GM12878 (cell line): ENCODE data around the gene RBM15. TPM values are rescaled to one million over a fixed set of nuclear protein-coding genes. Genes with fewer than 3 reads are reported as not detected.

Experiments used
- BCL11A ChIP-seq: IDR thresholded peaks from 2 replicates; pipeline ENCODE4 v1.6.1; 2011; ENCODE audit warnings: low read depth, low read length
- BRCA1 ChIP-seq: IDR thresholded peaks from 2 replicates; pipeline ENCODE4 v1.6.1; 2011; ENCODE audit warnings: low read depth, low read length, improper control_type of control experiment
- CBX5 ChIP-seq: sonication (generic); IDR thresholded peaks from 2 replicates; pipeline ENCODE4 v1.6.1; 2016; ENCODE audit warnings: low read depth, moderate library complexity, mild to moderate bottlenecking, inconsistent platforms
- CHD1 ChIP-seq: IDR thresholded peaks from 2 replicates; pipeline ENCODE4 v1.6.1; 2012; ENCODE audit warnings: low read depth, low read length, improper control_type of control experiment
- EZH2 ChIP-seq: IDR thresholded peaks from 2 replicates; pipeline ENCODE4 v1.6.1; 2012; ENCODE audit warnings: low read depth, mild to moderate bottlenecking, control low read depth, inconsistent platforms, low read length, borderline replicate concordance; ENCODE audit not compliant: control insufficient read depth
- FOS ChIP-seq: IDR thresholded peaks from 3 replicates; pipeline ENCODE4 v1.6.1; 2011; ENCODE audit warnings: borderline replicate concordance; ENCODE audit not compliant: insufficient read length; ENCODE audit errors: extremely low read depth
- GATAD2B ChIP-seq: fragments of 450-650 bp; conservative IDR thresholded peaks from 2 replicates; pipeline ENCODE4 v1.6.1; 2017; ENCODE audit warnings: low read depth, mild to moderate bottlenecking, moderate library complexity
- IKZF2 ChIP-seq, 2 experiments: fragments of 450-650 bp; IDR thresholded peaks; 2 replicates each; pipeline ENCODE4 v1.6.1; 2017; ENCODE audit warnings: mild to moderate bottlenecking in 2 of 2, moderate library complexity in 2 of 2
- JUND ChIP-seq: IDR thresholded peaks from 2 replicates; pipeline ENCODE4 v1.6.1; 2012; ENCODE audit warnings: low read depth, mild to moderate bottlenecking, low read length, improper control_type of control experiment, moderate library complexity
- MTA2 ChIP-seq: fragments of 450-650 bp; IDR thresholded peaks from 2 replicates; pipeline ENCODE4 v1.6.1; 2016; ENCODE audit warnings: low read depth, mild to moderate bottlenecking, moderate library complexity
- MYB ChIP-seq: fragments of 150-350 bp; IDR thresholded peaks from 2 replicates; pipeline ENCODE4 v1.6.1; 2014; ENCODE audit warnings: mild to moderate bottlenecking, low read depth, low read length, borderline replicate concordance
- PAX8 ChIP-seq: fragments of 450-650 bp; IDR thresholded peaks from 2 replicates; pipeline ENCODE4 v1.6.1; 2017; ENCODE audit warnings: mild to moderate bottlenecking, moderate library complexity
- RBBP5 ChIP-seq: fragments of 200-600 bp; sonication (generic); conservative IDR thresholded peaks from 2 replicates; pipeline ENCODE4 v1.6.1; 2016
- RCOR1 ChIP-seq: conservative IDR thresholded peaks from 2 replicates; pipeline ENCODE4 v1.6.1; 2012; ENCODE audit warnings: low read depth, low read length, improper control_type of control experiment
- SMAD5 ChIP-seq: IDR thresholded peaks from 2 replicates; pipeline ENCODE4 v1.6.1; 2016; ENCODE audit warnings: antibody characterized with exemption, low read depth
- SREBF2 ChIP-seq: IDR thresholded peaks from 2 replicates; pipeline ENCODE4 v1.6.1; 2012; ENCODE audit warnings: mild to moderate bottlenecking, low read length
- SUPT20H ChIP-seq: IDR thresholded peaks from 2 replicates; pipeline ENCODE4 v1.6.1; 2011; ENCODE audit warnings: low read depth, mild to moderate bottlenecking, low read length, moderate library complexity, borderline replicate concordance; ENCODE audit not compliant: control insufficient read depth
- SUZ12 ChIP-seq: fragments of 200-600 bp; sonication (generic); IDR thresholded peaks from one replicate; pipeline ENCODE4 v1.6.1; 2018; ENCODE audit warnings: antibody characterized with exemption, mild to moderate bottlenecking; ENCODE audit not compliant: unreplicated experiment
- TBL1XR1 ChIP-seq: IDR thresholded peaks from 2 replicates; pipeline ENCODE4 v1.6.1; 2012; ENCODE audit warnings: low read depth, low read length, improper control_type of control experiment
- TCF12 ChIP-seq: IDR thresholded peaks from 2 replicates; pipeline ENCODE4 v1.6.1; 2011; ENCODE audit warnings: low read depth, mild to moderate bottlenecking, low read length
- ZNF207 ChIP-seq: fragments of 450-650 bp; IDR thresholded peaks from 2 replicates; pipeline ENCODE4 v1.6.1; 2014; ENCODE audit warnings: antibody characterized with exemption, mild to moderate bottlenecking, borderline replicate concordance
- polyA plus RNA-seq, 11 experiments: library from polyadenylated mRNA; depleted of rRNA in 4 of 11; unstranded in 6 of 11; stranded (reverse) in 5 of 11; fragments of >200 nt; fragmentation: Nextera tagmentation in 4 of 11; fragmentation: Illumina TruSeq in 1 of 11; extraction: Ambion mirVana in 4 of 11; extraction: Trizol in 1 of 11; gene quantifications; 1 replicate in 1 of 11; 2 replicates in 10 of 11; pipeline versions ENCODE4 v1.2.1 to v1.2.3, GENCODE V29; 2011 to 2016; ENCODE audit warnings: inconsistent platforms in 2 of 11, missing spikeins in 2 of 11, low read depth in 1 of 11
- total RNA-seq, 4 experiments: library from RNA; depleted of rRNA in 3 of 4; stranded (reverse); fragments of >200 nt in 3 of 4; fragmentation: Illumina TruSeq in 1 of 4; extraction: Trizol in 1 of 4; gene quantifications; 2 replicates each; pipeline versions ENCODE4 v1.2.1 to v1.2.3, GENCODE V29; 2013 to 2021
- TF ChIP-seq, protein P1 (sequence below): fragments of 450-650 bp; IDR thresholded peaks from 2 replicates; pipeline ENCODE4 v1.6.1; 2016; ENCODE audit warnings: mild to moderate bottlenecking
- TF ChIP-seq, protein P2 (sequence below): fragments of 450-650 bp; formaldehyde crosslinking; IDR thresholded peaks from 2 replicates; pipeline ENCODE4 v1.4.0; 2022; ENCODE audit warnings: mild to moderate bottlenecking, moderate library complexity
- TF ChIP-seq, protein P3 (sequence below): fragments of 450-650 bp; IDR thresholded peaks from 2 replicates; pipeline ENCODE4 v1.6.1; 2017; ENCODE audit warnings: low read depth, mild to moderate bottlenecking, moderate library complexity
- TF ChIP-seq, protein P4 (sequence below): IDR thresholded peaks from 2 replicates; pipeline ENCODE4 v1.6.1; 2012; ENCODE audit warnings: low read depth, low read length, improper control_type of control experiment
- TF ChIP-seq, protein P5 (sequence below): IDR thresholded peaks from 2 replicates; pipeline ENCODE4 v1.6.1; 2011; ENCODE audit warnings: borderline replicate concordance, low read depth, mild to moderate bottlenecking, moderate library complexity, mixed read lengths, low read length; ENCODE audit not compliant: insufficient read depth; ENCODE audit errors: extremely low read length

The RBM15 gene
- total and polyA plus RNA-seq, 10 of the 15 experiments (the other 5 are each of a cell fraction or from before 2014, with no cell fraction given), result 3.1 to 63.2 (median 26.7) TPM

DNA sequence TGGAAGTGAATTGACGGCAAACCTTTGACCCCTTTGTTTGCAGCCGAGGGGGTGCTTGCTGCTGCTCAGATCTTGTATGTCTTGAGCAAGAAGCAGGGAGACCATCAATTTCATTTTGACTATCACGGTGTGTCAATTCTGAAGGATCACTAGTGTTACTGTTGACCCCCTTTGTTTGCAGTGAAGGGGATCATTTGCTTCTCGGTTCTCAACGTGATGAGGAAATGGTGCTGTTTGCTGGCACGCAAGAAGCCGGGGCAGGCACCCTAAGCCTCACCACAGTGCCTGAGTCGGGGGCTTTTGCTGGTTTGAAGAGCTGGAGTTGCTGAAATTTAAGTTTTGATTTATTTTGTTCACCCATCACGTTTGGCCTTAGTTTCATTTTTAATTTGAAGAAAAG lies 7.5 kb downstream of the RBM15 start (continued):
- TF ChIP-seq EZH2 (no peak), SMAD5 (no peak), SUZ12 (no peak), GATAD2B (no peak), CHD1 (no peak), BCL11A (no peak), RBBP5 (no peak), RCOR1 (no peak), MYB (no peak), TCF12 (no peak), IKZF2 (IDR thresholded peaks at IDR 0.05) (no peak), CBX5 (no peak), BRCA1 (no peak), SUPT20H (no peak), FOS (no peak), SREBF2 (no peak), TBL1XR1 (no peak), MTA2 (no peak), PAX8 (no peak), JUND (no peak), ZNF207 (no peak)
- TF ChIP-seq, protein P1, sequence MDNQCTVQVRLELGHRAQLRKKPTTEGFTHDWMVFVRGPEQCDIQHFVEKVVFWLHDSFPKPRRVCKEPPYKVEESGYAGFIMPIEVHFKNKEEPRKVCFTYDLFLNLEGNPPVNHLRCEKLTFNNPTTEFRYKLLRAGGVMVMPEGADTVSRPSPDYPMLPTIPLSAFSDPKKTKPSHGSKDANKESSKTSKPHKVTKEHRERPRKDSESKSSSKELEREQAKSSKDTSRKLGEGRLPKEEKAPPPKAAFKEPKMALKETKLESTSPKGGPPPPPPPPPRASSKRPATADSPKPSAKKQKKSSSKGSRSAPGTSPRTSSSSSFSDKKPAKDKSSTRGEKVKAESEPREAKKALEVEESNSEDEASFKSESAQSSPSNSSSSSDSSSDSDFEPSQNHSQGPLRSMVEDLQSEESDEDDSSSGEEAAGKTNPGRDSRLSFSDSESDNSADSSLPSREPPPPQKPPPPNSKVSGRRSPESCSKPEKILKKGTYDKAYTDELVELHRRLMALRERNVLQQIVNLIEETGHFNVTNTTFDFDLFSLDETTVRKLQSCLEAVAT, result no peak
- TF ChIP-seq, protein P2, sequence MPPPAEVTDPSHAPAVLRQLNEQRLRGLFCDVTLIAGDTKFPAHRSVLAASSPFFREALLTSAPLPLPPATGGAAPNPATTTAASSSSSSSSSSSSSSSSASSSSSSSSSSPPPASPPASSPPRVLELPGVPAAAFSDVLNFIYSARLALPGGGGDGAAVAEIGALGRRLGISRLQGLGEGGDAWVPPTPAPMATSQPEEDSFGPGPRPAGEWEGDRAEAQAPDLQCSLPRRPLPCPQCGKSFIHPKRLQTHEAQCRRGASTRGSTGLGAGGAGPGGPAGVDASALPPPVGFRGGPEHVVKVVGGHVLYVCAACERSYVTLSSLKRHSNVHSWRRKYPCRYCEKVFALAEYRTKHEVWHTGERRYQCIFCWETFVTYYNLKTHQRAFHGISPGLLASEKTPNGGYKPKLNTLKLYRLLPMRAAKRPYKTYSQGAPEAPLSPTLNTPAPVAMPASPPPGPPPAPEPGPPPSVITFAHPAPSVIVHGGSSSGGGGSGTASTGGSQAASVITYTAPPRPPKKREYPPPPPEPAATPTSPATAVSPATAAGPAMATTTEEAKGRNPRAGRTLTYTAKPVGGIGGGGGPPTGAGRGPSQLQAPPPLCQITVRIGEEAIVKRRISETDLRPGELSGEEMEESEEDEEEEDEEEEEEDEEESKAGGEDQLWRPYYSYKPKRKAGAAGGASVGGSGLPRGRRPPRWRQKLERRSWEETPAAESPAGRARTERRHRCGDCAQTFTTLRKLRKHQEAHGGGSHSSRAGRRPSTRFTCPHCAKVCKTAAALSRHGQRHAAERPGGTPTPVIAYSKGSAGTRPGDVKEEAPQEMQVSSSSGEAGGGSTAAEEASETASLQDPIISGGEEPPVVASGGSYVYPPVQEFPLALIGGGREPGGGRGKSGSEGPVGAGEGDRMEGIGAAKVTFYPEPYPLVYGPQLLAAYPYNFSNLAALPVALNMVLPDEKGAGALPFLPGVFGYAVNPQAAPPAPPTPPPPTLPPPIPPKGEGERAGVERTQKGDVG (CRISPR knock-in tag), result no peak
- TF ChIP-seq, protein P3, sequence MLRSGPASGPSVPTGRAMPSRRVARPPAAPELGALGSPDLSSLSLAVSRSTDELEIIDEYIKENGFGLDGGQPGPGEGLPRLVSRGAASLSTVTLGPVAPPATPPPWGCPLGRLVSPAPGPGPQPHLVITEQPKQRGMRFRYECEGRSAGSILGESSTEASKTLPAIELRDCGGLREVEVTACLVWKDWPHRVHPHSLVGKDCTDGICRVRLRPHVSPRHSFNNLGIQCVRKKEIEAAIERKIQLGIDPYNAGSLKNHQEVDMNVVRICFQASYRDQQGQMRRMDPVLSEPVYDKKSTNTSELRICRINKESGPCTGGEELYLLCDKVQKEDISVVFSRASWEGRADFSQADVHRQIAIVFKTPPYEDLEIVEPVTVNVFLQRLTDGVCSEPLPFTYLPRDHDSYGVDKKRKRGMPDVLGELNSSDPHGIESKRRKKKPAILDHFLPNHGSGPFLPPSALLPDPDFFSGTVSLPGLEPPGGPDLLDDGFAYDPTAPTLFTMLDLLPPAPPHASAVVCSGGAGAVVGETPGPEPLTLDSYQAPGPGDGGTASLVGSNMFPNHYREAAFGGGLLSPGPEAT, result no peak
- TF ChIP-seq, protein P4, sequence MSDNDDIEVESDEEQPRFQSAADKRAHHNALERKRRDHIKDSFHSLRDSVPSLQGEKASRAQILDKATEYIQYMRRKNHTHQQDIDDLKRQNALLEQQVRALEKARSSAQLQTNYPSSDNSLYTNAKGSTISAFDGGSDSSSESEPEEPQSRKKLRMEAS, result no peak
- TF ChIP-seq, protein P5, sequence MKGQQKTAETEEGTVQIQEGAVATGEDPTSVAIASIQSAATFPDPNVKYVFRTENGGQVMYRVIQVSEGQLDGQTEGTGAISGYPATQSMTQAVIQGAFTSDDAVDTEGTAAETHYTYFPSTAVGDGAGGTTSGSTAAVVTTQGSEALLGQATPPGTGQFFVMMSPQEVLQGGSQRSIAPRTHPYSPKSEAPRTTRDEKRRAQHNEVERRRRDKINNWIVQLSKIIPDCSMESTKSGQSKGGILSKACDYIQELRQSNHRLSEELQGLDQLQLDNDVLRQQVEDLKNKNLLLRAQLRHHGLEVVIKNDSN, result no peak
